ENCODE results near the gene P2RX2.

The P2RX2 gene

DNA sequence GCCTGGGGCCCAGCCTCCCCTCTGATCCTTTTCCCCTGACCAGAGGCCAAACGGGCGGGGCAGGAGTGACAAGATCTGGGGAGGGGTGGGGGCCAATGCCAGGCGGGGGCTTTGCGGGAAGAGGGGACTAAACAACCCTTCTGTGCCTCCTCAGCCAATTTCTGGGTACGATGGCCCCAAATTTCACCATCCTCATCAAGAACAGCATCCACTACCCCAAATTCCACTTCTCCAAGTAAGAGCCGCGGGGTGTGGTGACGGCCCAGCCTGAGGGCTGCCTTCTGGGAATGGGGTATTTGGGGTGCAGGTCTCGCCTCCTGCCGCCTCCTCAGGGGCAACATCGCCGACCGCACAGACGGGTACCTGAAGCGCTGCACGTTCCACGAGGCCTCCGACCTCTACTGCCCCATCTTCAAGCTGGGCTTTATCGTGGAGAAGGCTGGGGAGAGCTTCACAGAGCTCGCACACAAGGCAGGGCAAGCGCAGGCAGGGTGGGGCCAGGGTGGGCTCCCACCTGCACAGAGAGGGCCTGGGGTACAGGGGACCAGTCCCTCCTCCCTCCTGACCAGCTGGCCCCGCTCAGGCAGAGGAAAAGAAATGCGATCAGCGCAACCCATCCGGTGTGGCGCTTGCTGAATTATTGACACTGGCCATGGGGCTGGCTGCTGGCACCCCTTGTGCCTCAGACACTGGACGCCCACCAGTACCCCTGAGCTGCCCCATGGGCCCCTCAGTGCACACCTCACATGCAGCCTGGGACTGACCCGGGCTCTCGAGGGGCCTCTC, 1.7 kb downstream of the P2RX2 start:
- no peak for DNase-seq

DNA sequence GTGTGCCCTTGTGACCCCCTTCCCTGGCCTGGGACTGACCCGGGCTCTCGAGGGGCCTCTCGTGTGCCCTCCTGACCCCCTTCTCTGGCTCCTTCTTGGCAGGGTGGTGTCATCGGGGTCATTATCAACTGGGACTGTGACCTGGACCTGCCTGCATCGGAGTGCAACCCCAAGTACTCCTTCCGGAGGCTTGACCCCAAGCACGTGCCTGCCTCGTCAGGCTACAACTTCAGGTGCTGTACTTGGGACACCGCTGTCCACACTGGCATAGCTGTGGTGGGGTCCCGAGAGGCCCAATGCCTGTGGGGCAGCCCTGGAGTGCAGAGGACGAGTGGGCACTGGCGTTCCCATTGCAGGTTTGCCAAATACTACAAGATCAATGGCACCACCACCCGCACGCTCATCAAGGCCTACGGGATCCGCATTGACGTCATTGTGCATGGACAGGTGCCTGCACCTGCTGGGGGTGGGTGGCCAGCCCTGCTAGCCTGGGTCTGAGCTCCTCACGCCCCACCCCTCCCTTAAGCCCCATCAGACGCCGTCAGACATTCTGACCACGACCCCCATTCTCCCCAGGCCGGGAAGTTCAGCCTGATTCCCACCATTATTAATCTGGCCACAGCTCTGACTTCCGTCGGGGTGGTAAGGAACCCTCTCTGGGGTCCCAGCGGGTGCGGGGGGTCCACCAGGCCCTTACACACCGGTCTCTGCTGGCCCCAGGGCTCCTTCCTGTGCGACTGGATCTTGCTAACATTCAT, 2.5 kb downstream of the P2RX2 start:
- DNase-seq = no peak

DNA sequence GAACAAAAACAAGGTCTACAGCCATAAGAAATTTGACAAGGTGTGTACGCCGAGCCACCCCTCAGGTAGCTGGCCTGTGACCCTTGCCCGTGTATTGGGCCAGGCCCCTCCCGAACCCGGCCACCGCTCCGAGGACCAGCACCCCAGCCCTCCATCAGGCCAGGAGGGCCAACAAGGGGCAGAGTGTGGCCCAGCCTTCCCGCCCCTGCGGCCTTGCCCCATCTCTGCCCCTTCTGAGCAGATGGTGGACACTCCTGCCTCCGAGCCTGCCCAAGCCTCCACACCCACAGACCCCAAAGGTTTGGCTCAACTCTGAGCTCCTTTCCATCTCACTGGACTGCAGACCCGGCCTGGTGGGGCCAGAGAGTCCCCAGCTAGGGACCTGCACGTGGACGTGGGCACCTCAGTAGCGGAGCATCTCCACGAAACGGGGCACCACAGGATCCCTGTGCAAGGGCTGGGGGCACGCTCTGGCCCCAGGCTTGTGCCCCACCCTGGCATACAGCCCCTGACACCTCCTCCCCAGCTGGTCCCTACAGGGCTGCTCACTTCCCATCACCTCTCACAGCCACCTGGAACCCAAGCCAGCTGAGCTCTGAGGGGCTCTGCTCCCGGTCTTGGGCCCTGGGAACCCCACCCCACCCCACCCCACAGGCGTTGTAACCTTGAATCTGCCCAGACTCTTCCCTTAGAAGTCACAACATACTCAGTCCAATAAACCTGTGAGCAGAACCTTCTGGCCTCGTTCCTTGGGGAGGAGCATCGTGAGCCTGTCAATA, 3.3 kb downstream of the P2RX2 start:
- no peak for DNase-seq

- DNase-seq = peak in 1 of 4 experiments; percentile 13
These were observed 4.0 kb downstream of the P2RX2 start for GRCh38 chr12:132622437-132623071.

- DNase-seq = no peak
These were observed 4.7 kb downstream of the P2RX2 start for GRCh38 chr12:132623072-132623869.

DNA sequence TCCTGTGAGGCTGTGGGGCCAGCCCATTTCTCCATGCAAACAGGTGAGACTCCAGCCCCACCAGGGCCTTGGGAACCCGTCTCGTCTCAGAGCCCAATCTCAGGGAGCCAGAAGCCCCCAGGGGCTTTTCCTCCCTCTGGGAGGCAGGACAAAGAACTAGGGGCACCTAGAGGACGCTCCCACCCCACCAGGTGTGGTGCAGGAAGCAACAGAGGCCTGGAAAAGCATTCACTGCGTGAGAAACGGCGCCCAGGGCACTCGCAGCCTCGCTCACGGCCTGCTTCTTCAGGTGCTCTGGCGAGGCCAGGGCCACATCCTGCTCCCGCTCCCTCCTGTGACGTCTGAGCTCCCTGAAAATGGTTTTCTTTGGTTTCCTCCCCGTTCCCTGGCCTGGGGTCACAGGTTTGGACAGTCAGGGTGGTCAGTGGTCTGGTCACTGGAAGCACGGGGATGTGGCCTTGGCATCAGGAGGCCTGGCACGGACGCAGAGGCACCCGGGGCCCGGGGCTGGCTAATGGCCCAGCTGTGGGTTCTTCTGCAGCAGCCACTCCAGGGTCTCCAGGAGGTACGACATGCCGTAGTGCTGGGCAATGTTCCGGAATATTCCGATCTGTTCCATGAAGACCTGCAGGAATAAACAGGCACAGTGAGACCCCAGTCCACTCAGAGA, 5.7 kb downstream of the P2RX2 start:
- no peak for DNase-seq

DNA sequence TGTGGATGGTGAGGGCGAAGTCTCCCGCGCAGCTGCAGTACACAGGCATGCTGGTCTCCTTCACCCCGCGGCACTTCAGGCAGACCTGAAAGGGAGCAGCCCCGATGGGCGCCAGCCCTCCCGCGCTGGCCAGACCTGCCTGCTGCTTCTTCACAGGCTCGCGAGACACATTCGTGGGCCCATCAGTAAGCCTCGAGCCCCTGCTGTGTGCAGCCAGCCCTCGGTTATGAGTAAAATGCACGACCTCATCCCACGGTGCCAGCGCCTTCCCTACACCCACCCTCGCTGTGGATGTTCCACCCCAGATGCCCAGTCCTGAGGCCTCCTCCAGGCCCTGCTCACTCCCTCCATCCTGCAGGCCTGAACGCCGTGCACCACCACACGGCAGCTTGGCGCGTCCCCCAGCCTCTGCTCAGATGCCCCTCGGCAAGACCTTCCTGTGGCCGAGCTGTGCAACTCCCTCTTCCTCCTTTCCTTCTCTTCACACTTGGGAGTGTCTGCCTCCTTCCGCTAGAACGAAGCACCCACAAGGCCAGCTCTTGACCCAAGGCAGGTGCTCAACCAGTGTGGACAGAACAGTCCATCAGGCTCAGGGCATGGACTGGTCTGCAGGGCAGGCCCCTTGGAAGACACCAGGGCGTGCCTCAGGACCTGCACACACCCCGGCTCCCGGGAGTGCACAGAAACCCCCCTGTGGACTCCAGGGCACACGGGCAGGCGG, 6.5 kb downstream of the P2RX2 start:
- no peak for DNase-seq

DNA sequence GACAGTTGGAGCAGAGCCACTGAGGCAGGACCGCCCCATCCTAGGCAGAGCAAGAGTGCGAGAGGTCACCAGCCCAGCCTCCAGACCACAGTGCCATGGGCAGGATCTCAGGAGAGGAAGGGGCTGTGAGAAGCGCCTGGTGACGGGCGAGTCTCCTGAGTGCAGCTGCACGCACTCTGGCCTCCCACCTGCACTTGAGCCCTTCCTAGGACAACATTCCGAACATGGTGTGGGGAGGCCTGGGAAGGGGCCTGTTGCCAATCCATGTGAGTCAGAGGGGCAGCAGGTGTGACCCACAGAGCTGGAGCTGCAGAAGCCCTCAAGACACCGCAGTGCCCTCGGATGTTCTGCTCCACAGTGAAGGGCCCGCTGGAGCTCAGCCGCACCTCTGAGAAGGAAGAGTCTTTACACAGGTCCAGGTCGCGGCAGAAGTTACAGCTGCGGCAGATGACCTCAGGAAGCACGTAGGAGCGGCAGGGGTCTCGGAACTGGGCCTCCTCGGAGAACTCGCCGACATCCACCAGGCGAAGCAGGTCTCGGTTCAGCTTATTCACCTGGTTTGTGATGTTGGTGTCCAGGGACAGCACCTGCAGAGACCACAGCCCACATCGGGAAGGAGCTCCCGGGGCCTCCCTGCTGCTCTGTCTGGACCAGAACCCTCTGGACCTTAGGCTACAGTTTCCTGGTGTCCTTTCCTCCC, 7.3 kb downstream of the P2RX2 start:
- DNase-seq = no peak

GRCh38 chr12:132629330-132629729, 10.8 kb downstream of the P2RX2 start:
- no peak for DNase-seq

DNA sequence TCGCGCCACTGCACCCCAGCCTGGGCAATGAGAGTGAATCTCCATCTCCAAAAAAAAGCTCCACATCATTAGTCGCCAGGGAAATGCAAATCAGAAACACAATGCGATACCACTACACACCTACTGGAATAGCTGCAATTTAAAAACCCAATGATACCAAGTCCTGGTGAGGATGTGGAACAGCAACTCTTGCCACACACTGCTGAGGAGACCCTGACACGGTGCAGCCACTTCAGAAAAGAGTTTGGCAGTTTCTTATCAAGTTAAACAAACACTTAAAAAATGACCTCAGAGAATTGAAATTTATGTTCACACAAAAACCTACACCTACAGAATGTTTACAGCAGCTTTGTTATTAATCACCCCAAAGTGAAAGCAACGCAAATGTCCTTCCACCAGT, 12.1 kb downstream of the P2RX2 start:
- DNase-seq = no peak

- no peak for DNase-seq
These were observed 13.1 kb downstream of the P2RX2 start for GRCh38 chr12:132631666-132632065.

GRCh38 chr12:132632521-132633228, 14.1 kb downstream of the P2RX2 start:
- DNase-seq = no peak

DNA sequence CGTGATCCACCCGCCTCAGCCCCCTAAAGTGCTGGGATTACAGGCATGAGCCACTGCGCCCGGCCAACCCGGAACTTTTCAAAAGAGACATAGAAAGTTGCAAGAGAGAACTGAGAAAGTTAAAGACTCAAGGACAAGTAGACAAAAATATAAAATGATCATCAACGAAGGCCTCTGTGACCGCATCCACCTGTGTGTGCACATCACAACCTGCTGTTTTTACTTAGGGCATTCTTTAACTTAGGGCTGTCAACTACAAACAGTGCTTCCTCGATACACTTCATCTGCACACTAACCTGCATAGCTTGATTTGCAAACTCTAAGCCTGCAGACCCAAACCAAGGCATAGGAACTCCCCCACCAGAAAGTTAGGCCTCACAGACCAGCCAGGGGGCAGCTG, 14.8 kb downstream of the P2RX2 start:
- no peak for DNase-seq

GRCh38 chr12:132633901-132634300, 15.3 kb downstream of the P2RX2 start:
- DNase-seq = no peak

GRCh38 chr12:132634411-132634990, 15.9 kb downstream of the P2RX2 start:
- no peak for DNase-seq

GRCh38 chr12:132635076-132635955, 16.7 kb downstream of the P2RX2 start:
- DNase-seq = no peak

DNA sequence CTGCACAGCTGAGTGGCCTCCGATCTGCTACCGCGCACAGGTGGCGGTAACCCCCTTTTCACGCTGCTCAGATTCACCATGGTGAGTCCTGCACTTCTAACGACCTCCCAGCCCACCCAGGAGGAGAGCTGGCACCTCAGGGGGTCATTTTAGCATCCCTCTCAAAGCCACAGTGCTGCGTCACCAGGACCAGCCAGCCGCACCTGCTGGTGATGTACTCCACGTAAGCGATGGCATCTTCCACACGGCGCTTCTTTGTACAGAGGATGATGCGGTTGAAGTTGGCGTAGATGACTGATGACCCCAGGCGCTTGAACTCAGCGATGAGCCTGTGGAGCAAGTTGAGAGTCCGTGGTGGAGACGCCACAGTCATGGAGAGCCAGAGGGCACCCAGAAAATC, 19.2 kb downstream of the P2RX2 start:
- no peak for DNase-seq
